Activated effector memory CD4-positive, alpha-beta T cell treated with anti-CD3 and anti-CD28 coated beads, Interleukin-2, amount 50 U/mL, for 16 hours (primary cell): ENCODE data around the gene NOL4L.

Experiments used
- DNase-seq: peaks from one replicate; pipeline ENCODE4 v3.0.0-alpha.2; 2020

NOL4L gene

DNA sequence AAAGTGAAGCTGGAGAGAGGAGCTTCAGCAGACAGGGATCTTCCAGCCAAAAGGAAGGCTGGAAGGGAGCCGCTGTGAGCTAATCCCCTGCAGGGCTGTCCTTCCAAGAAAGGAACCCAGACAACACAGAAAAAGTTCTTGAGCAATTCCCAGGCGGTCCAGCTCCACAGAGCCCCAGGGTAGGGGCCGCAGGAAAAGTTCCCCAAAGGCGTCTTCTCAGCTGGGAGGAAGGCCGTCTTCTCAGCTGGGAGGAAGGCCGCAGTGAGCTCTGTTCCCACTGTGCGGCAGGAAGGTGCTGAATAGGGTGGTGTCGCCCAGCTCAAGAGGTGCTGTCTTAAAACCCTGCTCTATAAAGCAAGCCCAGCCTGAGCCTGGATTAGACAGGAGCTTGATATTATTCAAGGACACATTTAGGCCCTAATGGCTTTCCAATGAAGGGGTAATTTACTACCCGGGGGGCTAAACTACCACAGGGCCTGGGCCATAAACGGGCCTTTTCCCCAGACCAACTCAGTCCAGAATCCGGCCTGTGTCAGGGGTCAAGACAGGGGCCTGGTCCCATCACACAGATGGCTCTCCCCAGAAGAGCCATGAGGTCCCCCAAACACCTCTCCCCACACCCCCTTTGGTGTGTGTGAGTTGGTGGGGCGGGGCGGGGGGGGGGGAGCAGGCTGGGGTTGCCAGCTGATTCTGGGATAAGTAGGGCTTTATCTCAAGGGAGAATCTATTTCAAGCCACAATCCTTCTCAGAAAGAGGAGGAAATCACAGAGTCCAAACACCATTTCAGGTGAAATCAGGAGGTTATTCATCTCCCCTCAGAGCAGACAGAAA is 103.6 kb downstream of the NOL4L start:
- DNase-seq = no peak

GRCh38 chr20:32480371-32481241 is 104.5 kb downstream of the NOL4L start:
- no peak for DNase-seq

- DNase-seq = no peak
Observed at GRCh38 chr20:32479697-32480171, 105.4 kb downstream of the NOL4L start.

GRCh38 chr20:32479012-32479411 is 106.1 kb downstream of the NOL4L start:
- no peak for DNase-seq

DNA sequence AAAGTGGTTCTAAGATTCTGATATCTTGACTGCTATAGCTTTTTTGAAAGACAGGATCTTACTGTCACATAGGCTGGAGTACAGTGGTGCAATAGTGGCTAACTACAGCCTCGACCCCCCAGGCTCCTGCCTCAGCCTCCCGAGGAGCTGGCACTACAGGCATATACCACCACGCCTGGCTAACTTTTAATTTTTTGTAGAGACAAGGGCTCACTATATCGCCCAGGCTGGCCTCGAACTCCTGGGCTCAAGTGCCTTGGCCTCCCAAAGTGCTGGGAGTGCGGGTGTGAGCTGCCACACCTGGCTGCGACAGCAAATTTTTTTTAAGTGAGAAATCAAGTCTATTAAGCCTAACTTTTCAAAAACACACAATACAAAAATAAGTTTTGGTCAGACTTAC is 106.6 kb downstream of the NOL4L start:
- no peak for DNase-seq

- no peak for DNase-seq
Observed at GRCh38 chr20:32477594-32478512, 107.3 kb downstream of the NOL4L start.

- DNase-seq = no peak
Observed at GRCh38 chr20:32476684-32477593, 108.2 kb downstream of the NOL4L start.

GRCh38 chr20:32474967-32475811 is 109.9 kb downstream of the NOL4L start:
- DNase-seq = no peak

GRCh38 chr20:32474717-32474966 is 110.5 kb downstream of the NOL4L start:
- DNase-seq = no peak

GRCh38 chr20:32474009-32474716 is 111.0 kb downstream of the NOL4L start:
- no peak for DNase-seq

- no peak for DNase-seq
Observed at GRCh38 chr20:32473231-32474008, 111.7 kb downstream of the NOL4L start.

GRCh38 chr20:32472581-32473207 is 112.4 kb downstream of the NOL4L start:
- DNase-seq = no peak

DNA sequence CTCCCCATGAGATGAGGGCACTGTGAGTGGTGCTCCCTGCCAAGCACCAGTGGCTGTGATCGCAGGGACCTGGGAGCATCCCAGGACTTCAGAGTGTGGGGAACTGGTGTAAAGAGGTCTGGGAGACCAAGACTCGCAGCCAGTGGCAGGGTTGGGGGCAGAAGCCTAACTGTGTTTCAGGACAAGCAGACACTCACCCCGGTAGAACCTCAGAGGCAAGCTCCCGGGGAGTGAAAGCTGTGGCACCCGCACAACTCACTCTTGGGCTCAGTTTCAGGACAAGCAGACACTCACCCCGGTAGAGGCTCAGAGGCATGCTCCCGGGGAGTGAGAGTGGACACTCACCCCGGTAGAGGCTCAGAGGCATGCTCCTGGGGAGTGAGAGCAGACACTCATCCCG is 114.2 kb downstream of the NOL4L start:
- DNase-seq = no peak

DNA sequence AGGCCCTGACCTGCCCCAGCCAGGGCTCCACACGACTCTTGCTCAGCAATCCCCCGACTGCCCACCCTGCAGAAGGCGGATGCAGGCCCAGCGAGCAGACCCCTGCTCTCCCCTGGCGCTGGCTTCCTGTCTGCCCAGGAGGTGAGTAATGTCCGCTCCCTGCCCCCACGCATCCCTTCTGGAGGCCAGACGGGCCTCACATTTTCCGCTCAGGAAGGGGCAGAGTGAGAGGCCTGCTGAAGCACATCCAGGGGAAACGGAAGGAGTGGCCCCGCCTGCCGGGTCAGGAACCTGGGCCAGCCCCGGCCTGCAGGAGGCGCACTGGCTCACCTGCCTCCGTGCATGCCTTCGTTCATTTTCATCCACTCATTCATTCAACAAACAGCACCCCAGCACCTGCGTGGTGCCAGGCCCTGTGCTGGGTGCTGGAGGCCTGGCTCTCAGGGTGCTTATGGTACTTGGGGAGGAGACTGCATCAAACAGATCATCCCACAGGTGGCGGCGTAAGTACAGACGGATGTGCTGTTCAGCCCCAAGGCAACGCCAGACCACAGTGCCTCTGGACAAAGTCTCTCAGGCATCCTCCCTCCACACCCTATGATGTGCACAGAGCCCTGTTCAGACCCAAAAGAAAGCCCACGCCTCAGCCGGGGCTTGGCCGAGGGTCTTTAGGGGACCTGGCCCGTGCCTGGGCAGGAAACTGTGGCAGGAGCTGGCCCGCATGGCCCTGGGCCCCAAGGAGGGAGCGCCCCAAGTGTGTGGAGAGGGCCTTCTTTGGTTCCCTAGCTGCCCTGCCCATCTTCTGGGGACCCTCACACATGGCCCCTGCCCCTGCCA is 114.9 kb downstream of the NOL4L start:
- DNase-seq = no peak

- no peak for DNase-seq
Observed at GRCh38 chr20:32468860-32469259, 116.3 kb downstream of the NOL4L start.

DNA sequence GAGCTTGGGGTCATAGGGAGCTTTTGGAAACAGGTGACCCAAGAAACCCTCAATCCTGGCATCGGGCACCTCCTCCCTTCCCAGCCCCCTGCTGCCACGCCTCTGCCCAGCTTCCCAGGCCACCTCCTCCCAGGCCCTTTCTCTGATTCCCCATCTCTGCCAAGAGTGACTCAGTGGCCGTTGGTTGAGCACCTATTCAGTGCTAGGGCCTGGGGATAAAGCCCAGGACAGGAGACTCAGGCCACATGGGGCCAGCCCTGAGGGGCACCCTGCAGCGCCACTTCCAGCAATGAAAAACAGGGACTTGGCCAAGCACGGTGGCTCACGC is 116.9 kb downstream of the NOL4L start:
- DNase-seq = no peak

DNA sequence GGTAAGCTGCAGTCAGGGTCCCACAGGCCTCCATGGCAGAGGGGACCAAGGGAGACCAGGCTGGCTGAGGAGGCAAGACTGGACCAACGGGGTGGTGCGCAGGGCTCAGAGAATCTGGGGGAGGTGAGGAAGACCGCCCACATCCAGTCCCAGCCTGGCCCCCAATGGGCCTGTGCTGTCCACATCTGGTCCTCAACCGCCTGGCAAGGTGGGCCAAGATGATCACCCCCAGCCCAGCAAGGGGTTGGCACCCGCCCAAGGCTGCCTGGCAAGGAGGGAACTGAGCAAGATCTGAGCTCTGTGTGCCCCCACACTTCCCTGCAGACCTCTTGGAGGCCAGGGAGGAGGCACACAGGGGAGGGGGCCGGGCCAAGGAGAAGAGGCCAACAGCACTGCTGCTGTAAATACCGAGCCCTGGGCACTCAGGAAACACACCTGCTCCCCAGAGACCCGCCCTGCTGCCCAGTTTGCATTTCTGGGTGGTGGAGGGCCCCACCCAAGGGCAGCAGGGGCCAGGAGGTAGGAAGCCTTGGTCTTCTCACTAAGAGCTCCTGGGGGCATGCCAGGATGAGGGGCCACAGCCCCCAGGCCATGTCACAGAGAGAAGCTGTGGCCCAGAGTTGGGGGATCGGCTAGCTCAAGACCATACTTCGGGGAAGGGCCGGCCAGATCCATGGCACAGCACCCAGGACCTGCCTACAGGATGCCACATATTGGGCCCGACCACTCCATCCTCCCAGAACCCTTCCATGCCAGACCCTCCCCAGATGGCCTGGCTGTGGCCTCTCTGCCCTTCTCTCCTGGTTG is 117.4 kb downstream of the NOL4L start:
- no peak for DNase-seq
